HEK293T (cell line): ENCODE results near the gene ARHGAP45.

Source experiments
- BHLHE40 ChIP-seq: fragments of 450-650 bp; IDR thresholded peaks from 2 replicates; pipeline ENCODE4 v1.6.1; 2016; ENCODE audit warnings: mild to moderate bottlenecking, moderate library complexity, borderline replicate concordance
- CTBP1 ChIP-seq: fragments of 450-650 bp; IDR thresholded peaks from 2 replicates; pipeline ENCODE4 v1.6.1; 2016; ENCODE audit warnings: borderline replicate concordance
- L3MBTL2 ChIP-seq: fragments of 450-650 bp; conservative IDR thresholded peaks from 2 replicates; pipeline ENCODE4 v1.6.1; 2016; ENCODE audit warnings: mild to moderate bottlenecking
- LEF1 ChIP-seq: fragments of 450-650 bp; IDR thresholded peaks from 2 replicates; pipeline ENCODE4 v1.6.1; 2017; ENCODE audit warnings: mild to moderate bottlenecking, borderline replicate concordance
- NFRKB ChIP-seq: fragments of 450-650 bp; IDR thresholded peaks from 2 replicates; pipeline ENCODE4 v1.6.1; 2016; ENCODE audit warnings: mild to moderate bottlenecking, moderate library complexity
- SP1 ChIP-seq: fragments of 450-650 bp; IDR thresholded peaks from 2 replicates; pipeline ENCODE4 v1.6.1; 2017
- TARDBP ChIP-seq: fragments of 450-650 bp; IDR thresholded peaks from 2 replicates; pipeline ENCODE4 v1.6.1; 2016

GRCh38 chr19:1118999-1119398 lies 52.0 kb downstream of the ARHGAP45 start:
- TF ChIP-seq SP1 (no peak), BHLHE40 (no peak), LEF1 (no peak), NFRKB (no peak), CTBP1 (no peak), L3MBTL2 (no peak), TARDBP (no peak)
